Measurements from ENCODE around the gene ZNF174. TPM values are rescaled to one million over a fixed set of nuclear protein-coding genes. Genes with fewer than 3 reads are reported as not detected.

Gene ZNF174
- total and polyA plus RNA-seq, 2 of the 8 experiments (the other 6 are each of a cell fraction or from before 2014, with no cell fraction given): 9.1 to 12.7 TPM

DNA sequence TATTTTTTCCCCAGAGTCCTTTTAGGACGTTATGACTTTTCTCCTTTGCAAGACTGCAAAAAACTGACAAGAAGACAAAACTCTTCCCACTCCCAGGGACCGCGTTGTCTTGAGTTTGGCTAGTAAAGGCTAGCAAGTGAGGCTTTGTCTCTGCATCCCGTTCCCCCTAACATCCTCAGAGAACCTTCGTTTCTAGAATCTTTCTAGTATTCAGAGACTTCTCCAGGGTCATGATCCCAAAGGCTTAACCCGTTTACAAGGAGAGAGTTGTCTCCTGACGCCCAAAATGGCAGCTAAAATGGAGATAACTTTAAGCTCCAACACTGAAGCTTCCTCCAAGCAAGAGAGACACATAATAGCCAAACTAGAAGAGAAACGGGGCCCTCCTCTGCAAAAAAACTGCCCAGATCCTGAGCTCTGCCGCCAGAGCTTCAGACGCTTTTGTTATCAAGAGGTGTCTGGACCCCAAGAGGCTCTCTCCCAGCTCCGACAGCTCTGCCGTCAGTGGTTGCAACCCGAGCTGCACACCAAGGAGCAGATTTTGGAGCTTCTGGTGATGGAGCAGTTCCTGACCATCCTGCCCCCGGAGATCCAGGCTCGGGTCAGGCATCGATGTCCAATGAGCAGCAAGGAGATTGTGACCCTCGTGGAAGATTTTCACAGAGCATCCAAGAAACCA, 843 bp downstream of the ZNF174 start:
- FAIRE-seq (no peak), DNase-seq (ENCODE audit: low read depth in 1 of 2, low spot score in 2 of 2) (peak in 1 of 2 experiments; percentile 45)
- ChIA-PET CTCF (ENCODE audit: partially characterized antibody) (interaction anchor here (0.7 to 1.3 kb wide), 6 partner anchors 18 to 135 kb away, joined by 3 to 5 read pairs (median 4); partner anchors contain the start of genes TIGD7 and ZNF75A), POLR2A (ENCODE audit: partially characterized antibody) (interaction anchor here (1.0 to 3.1 kb wide), 9 partner anchors 9 to 167 kb away, joined by 3 to 14 read pairs (median 4); partner anchors contain the start of genes NAA60, ZNF200 and ZNF597)
- no peak overlapping the region for H3K23ac ChIP-seq (ENCODE audit: insufficient read length)
- H4K5ac ChIP-seq (ENCODE audit: insufficient read length, low read depth, low read length): no peak overlapping the region
- H3K4me3 ChIP-seq (ENCODE audit: extremely low read depth in 1 of 4, insufficient read depth in 2 of 4, low read depth in 3 of 4, low read length in 4 of 4): peak overlapping the region; percentile 80 to 89 (median 87)
- H3K4ac ChIP-seq (replicated peaks; ENCODE audit: insufficient read length, low read depth, low read length): no peak overlapping the region
- H3K56ac ChIP-seq (replicated peaks; ENCODE audit: insufficient read length, low read depth, low read length): no peak overlapping the region
- H2BK15ac ChIP-seq (ENCODE audit: low read length): no peak overlapping the region
- H3K36me3 ChIP-seq (ENCODE audit: control insufficient read depth in 2 of 4, insufficient read depth in 4 of 4, low read length in 3 of 4): peaks cover 4 to 41% (median 28%) of the 10 kb centered on the region in 4 experiments; a peak in 7 of 8 replicates
- no peak overlapping the region for H2AK5ac ChIP-seq (ENCODE audit: low read depth, low read length)
- H4K20me1 ChIP-seq (replicated peaks in 1 of 2; ENCODE audit: control insufficient read depth in 1 of 2, insufficient read depth in 2 of 2, low read length in 2 of 2): no peaks in the 10 kb centered on the region
- 32% methylated on average over 17 of the region's 17 CpGs; no CpG with 5 or more reads in 1 of the 2 experiments for WGBS, 2 experiments (ENCODE audit: extremely low coverage in 1 of 2, insufficient coverage in 1 of 2, insufficient read length in 1 of 2, insufficient replicate concordance in 2 of 2, low coverage in 1 of 2, low lambda C conversion rate in 2 of 2, missing lambda C conversion rate in 1 of 2)
- peaks cover 22 to 23% of the 10 kb centered on the region in 2 experiments; a peak in 3 of 4 replicates for H3K9me3 ChIP-seq (ENCODE audit: insufficient read depth in 2 of 2, low read depth in 1 of 2, low read length in 1 of 2)
- no peak overlapping the region for H3K27ac ChIP-seq (ENCODE audit: low read depth, low read length)
- H3K4me2 ChIP-seq (ENCODE audit: insufficient read depth in 1 of 2, low read depth in 2 of 2, low read length in 2 of 2): peak overlapping the region; percentile 83 to 93
- H2AFZ ChIP-seq (ENCODE audit: low read length): peak overlapping the region; percentile 55
- H3K23me2 ChIP-seq (ENCODE audit: low read depth, low read length): peaks cover 9% of the 10 kb centered on the region
- H3K14ac ChIP-seq (ENCODE audit: insufficient read length): no peak overlapping the region
- peaks cover 0 to 17% of the 10 kb centered on the region in 2 experiments; a peak in 2 of 4 replicates for H3K79me2 ChIP-seq (ENCODE audit: control insufficient read depth in 1 of 2, insufficient read depth in 2 of 2, low read length in 2 of 2)
- no peak overlapping the region for H4K8ac ChIP-seq (ENCODE audit: extremely low read depth, insufficient read depth, low read length)
- H3K4me1 ChIP-seq (replicated peaks in 1 of 4; ENCODE audit: control insufficient read depth in 3 of 4, insufficient read depth in 4 of 4, low read length in 3 of 4): peaks cover 0 to 2% (median 0%) of the 10 kb centered on the region in 4 experiments; a peak in 2 of 7 replicates
- H2BK20ac ChIP-seq (ENCODE audit: low read length): no peak overlapping the region
- H4K91ac ChIP-seq (replicated peaks; ENCODE audit: insufficient read length, low read length): no peak overlapping the region
- no peaks in the 10 kb centered on the region for H3K27me3 ChIP-seq (replicated peaks in 1 of 4; ENCODE audit: control insufficient read depth in 3 of 4, extremely low read depth in 1 of 4, insufficient read depth in 3 of 4, low read length in 3 of 4)
- H3K18ac ChIP-seq (ENCODE audit: extremely low read depth, low read length): no peak overlapping the region
- H3K9ac ChIP-seq (replicated peaks in 1 of 4; ENCODE audit: extremely low read depth in 1 of 4, low read depth in 3 of 4, low read length in 3 of 4): peak overlapping the region in 3 of 4 experiments; percentile 56 to 59 (median 56); a peak in 4 of 7 replicates
- H2BK12ac ChIP-seq (ENCODE audit: low read depth, low read length): no peak overlapping the region
- no peak overlapping the region for H2BK5ac ChIP-seq (ENCODE audit: low read depth, low read length)
- H2BK120ac ChIP-seq (replicated peaks; ENCODE audit: low read depth, low read length): no peak overlapping the region
- TF ChIP-seq RBBP5 (IDR thresholded peaks at IDR 0.05; ENCODE audit: borderline replicate concordance, low read depth, low read length) (no peak), MAFK (IDR thresholded peaks at IDR 0.05; ENCODE audit: low read depth, low read length) (no peak), TAF7 (optimal IDR thresholded peaks at IDR 0.05; ENCODE audit: borderline replicate concordance, low read depth, low read length) (no peak), SAP30 (IDR thresholded peaks at IDR 0.05; ENCODE audit: insufficient read depth, insufficient replicate concordance, low read length) (no peak), NRF1 (IDR thresholded peaks at IDR 0.05; ENCODE audit: low read depth, low read length) (no peak), KDM4A (IDR thresholded peaks at IDR 0.05; ENCODE audit: low read depth, low read length, severe bottlenecking) (peak; percentile 19)
- H3K79me1 ChIP-seq (ENCODE audit: low read depth, low read length): peaks cover 2% of the 10 kb centered on the region

Data from H1 (cell line).